ENCODE measurements around the gene AK8. TPM values are rescaled to one million over a fixed set of nuclear protein-coding genes. Genes with fewer than 3 reads are reported as not detected.
A peak's percentile ranks its signal among the peaks of the same experiment; 100 is the strongest.

Gene AK8
- total RNA-seq, 4 donors from 2014 or later = 0.61 to 1.9 TPM; not detected in 2

GRCh38 chr9:132903574-132904492 is 25.7 kb upstream of the AK8 start:
- intact Hi-C loops (cut with DNase I; ENCODE audit: low total_unique reads) = no loop called here
- no peaks in the 10 kb centered on the region for H3K4me1 ChIP-seq
- TF ChIP-seq POLR2A (IDR thresholded peaks at IDR 0.05) (no peak), CTCF (IDR thresholded peaks at IDR 0.05) (no peak)
- H3K36me3 ChIP-seq = no peaks in the 10 kb centered on the region
- no peak for DNase-seq
- no peaks in the 10 kb centered on the region for H3K9me3 ChIP-seq
- H3K27ac ChIP-seq = no peak overlapping the region
- no peaks in the 10 kb centered on the region for H3K27me3 ChIP-seq
- no peak overlapping the region for H3K4me3 ChIP-seq

- DNase-seq = peak; percentile 54 to 74
These were observed 24.1 kb upstream of the AK8 start for GRCh38 chr9:132901858-132902831.

GRCh38 chr9:132898051-132898450 is 20.0 kb upstream of the AK8 start:
- Histone ChIP-seq H3K36me3 (no peaks in the 10 kb centered on the region), H3K4me1 (no peaks in the 10 kb centered on the region), H3K4me3 (no peak overlapping the region), H3K27me3 (no peaks in the 10 kb centered on the region), H3K9me3 (no peaks in the 10 kb centered on the region), H3K27ac (no peak overlapping the region)
- TF ChIP-seq CTCF (IDR thresholded peaks at IDR 0.05) (no peak), POLR2A (IDR thresholded peaks at IDR 0.05) (no peak)
- no peak for DNase-seq
- intact Hi-C loops (cut with DNase I; ENCODE audit: low total_unique reads) = no loop called here

More at GRCh38 chr9:132901858-132902831, 24.1 kb upstream of the AK8 start:
- no peaks in the 10 kb centered on the region for H3K9me3 ChIP-seq
- H3K4me3 ChIP-seq = no peak overlapping the region
- no peaks in the 10 kb centered on the region for H3K27me3 ChIP-seq
- no peaks in the 10 kb centered on the region for H3K4me1 ChIP-seq
- no peak for TF ChIP-seq POLR2A (IDR thresholded peaks at IDR 0.05)
- TF ChIP-seq CTCF (IDR thresholded peaks at IDR 0.05) = peak; percentile 68 to 88 (median 75)
- H3K36me3 ChIP-seq = no peaks in the 10 kb centered on the region
- no peak overlapping the region for H3K27ac ChIP-seq
- intact Hi-C loops (cut with DNase I; ENCODE audit: low total_unique reads) = no loop called here

GRCh38 chr9:132896906-132897305 is 18.8 kb upstream of the AK8 start:
- intact Hi-C loops (cut with DNase I; ENCODE audit: low total_unique reads) = no loop called here
- DNase-seq = no peak
- no peaks in the 10 kb centered on the region for H3K4me1 ChIP-seq
- no peaks in the 10 kb centered on the region for H3K9me3 ChIP-seq
- no peak overlapping the region for H3K27ac ChIP-seq
- TF ChIP-seq POLR2A (IDR thresholded peaks at IDR 0.05) (no peak), CTCF (IDR thresholded peaks at IDR 0.05) (no peak)
- no peaks in the 10 kb centered on the region for H3K36me3 ChIP-seq
- no peaks in the 10 kb centered on the region for H3K27me3 ChIP-seq
- no peak overlapping the region for H3K4me3 ChIP-seq
